ENCODE measurements around the gene GATAD2B.

GRCh38 chr1:153942766-153943549 is 20.2 kb upstream of the GATAD2B start:
- TF ChIP-seq CTCF (conservative IDR thresholded peaks at IDR 0.05 in 1 of 2, IDR thresholded peaks at IDR 0.05 in 1 of 2; ENCODE audit: low read depth in 1 of 2, low read length in 2 of 2) (no peak), EZH2 (IDR thresholded peaks at IDR 0.05; ENCODE audit: low read length, missing control alignments) (no peak)

Data from fibroblast of lung (primary cell).